Omental fat pad (tissue), 4 donors: Measurements from ENCODE around the gene INPP5A. TPM values are rescaled to one million over a fixed set of nuclear protein-coding genes. Genes with fewer than 3 reads are reported as not detected.
"Not testable (repeated sequence)": the region's sequence is repeated elsewhere in the genome, so short reads cannot be mapped to it uniquely, and the experiment has no call there.

ENCODE experiments used
- ATAC-seq: fragments of 150-250 bp; one replicate; pipeline ENCODE4 v1.9.1; 2016; ENCODE audit warnings: mild to moderate bottlenecking, moderate library complexity; ENCODE audit not compliant: low FRiP score
- DNase-seq: peaks from one replicate; pipeline ENCODE4 v3.0.0-alpha.2; 2019; ENCODE audit warnings: low spot score
- total RNA-seq, 4 donors: library from RNA; depleted of rRNA; stranded (reverse); fragments of >200 nt; gene quantifications; one replicate each; pipeline ENCODE4 v1.1.0, GENCODE V29; 2016
- TF ChIP-seq, protein P1 (sequence below), 3 donors: fragments of 450-650 bp; IDR thresholded peaks; one replicate each; pipeline ENCODE4 v1.5.1; 2016 to 2017; ENCODE audit warnings: antibody characterized with exemption in 3 of 3, mild to moderate bottlenecking in 3 of 3, moderate library complexity in 2 of 3

Gene INPP5A
- total RNA-seq, 4 donors from 2014 or later, result 34.1 to 49.3 (median 43.3) TPM

DNA sequence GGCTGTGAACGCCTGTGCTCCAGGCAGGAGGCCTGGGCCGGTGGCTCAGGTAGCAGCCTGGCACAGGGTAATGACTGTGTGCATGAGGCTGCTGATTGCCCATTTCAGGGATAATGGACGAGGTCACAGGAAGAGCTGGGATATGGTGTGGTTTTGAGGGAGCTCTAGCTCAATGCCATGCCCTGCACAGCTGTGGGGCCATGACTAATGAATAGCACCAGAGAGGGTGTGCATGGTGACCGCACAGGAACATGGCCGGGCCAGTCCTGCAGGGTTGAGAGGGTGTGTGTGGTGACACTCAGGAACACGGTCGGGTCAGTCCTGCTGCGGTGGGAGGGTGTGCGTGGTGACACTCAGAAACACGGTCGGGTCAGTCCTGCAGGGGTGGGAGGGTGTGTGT is 226.5 kb downstream of the INPP5A start:
- DNase-seq (no peak), ATAC-seq (no peak)
- TF ChIP-seq, protein P1, sequence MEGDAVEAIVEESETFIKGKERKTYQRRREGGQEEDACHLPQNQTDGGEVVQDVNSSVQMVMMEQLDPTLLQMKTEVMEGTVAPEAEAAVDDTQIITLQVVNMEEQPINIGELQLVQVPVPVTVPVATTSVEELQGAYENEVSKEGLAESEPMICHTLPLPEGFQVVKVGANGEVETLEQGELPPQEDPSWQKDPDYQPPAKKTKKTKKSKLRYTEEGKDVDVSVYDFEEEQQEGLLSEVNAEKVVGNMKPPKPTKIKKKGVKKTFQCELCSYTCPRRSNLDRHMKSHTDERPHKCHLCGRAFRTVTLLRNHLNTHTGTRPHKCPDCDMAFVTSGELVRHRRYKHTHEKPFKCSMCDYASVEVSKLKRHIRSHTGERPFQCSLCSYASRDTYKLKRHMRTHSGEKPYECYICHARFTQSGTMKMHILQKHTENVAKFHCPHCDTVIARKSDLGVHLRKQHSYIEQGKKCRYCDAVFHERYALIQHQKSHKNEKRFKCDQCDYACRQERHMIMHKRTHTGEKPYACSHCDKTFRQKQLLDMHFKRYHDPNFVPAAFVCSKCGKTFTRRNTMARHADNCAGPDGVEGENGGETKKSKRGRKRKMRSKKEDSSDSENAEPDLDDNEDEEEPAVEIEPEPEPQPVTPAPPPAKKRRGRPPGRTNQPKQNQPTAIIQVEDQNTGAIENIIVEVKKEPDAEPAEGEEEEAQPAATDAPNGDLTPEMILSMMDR (IDR thresholded peaks at IDR 0.05), result no peak

DNA sequence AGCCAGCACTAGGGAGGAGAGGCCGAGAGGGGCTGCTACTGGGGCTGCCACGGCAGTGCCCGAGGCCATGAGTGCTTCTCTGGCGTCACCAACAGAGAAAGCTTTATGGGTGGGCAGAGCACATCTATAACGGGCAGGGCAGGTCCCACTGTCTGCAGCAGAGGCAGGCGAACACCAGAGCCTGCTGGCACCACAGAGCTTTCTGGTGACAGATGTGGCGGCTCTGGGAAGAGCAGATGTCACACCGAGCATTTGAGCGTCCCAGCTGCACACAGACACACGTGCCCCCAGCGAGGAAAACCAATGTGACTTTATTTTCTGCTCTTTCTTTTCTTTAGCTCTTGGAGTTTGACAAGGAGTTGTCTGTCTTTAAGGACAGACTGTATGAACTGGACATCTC is 227.8 kb downstream of the INPP5A start:
- ATAC-seq (no peak), DNase-seq (no peak)
- TF ChIP-seq, protein P1 (IDR thresholded peaks at IDR 0.05), result no peak

DNA sequence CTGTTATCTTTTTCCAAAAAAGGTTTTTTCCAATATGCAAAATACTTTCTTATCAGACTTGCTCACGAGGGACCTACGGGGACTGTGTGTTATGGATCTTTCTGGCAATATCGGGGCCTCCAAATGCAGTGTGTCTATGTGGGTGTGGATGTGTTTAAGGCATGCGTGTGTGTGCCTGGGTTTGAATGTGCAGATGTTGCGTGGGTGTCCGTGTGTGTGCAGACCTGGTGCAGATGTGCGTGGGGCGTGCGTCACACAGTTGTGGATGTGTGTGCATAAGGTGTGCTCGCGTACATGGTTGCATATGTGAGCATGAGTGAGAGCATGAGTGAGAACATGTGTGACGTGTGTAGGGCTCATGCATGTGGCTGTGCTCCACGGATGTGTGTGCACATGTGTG is 228.7 kb downstream of the INPP5A start:
- DNase-seq (no peak), ATAC-seq (no peak)
- TF ChIP-seq, protein P1 (IDR thresholded peaks at IDR 0.05), result no peak

DNA sequence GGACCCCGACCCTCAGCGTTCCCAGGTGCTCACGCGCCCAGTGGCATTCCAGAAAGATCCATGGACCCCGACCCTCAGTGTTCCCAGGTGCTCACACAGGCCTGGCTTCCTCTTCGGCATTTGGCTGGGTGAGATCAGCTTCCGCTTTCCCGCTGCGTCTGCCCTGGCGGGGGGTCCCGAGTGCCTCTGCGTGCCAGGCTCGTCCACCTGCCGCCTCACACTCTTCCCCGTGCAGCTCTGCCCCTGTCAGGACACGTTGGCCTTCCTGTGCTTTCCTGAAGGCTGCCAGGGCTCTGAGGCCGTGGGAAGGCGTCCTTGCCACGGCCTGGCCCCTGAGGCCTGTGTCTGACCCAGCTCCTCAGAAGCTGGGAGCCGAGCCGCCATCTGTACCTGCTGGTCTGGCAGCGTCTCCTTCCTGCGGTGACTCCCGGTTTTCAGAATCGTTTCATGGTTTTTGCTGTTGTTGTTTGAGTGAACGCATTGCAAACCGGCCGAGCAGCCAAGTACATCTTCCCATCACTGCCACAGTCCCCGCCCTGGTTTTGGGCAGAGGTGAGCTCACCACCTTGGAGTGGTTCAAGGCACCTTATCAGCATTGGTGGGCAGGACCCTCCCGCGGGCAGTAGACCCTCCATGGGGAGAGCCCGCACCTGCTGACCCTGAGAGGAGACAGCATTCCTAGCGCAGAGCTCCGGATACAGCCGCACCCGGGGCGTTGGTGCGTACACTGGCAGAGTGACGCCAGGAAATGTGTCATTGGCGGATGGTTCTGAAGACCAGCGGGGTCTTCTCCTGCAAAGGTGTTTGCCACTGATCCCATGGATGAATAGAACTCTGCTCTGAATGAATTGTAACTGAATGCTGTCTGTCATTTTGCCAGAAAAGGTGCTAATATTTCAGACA is 231.0 kb downstream of the INPP5A start:
- ATAC-seq (no peak), DNase-seq (no peak)
- TF ChIP-seq, protein P1 (IDR thresholded peaks at IDR 0.05), result no peak

DNA sequence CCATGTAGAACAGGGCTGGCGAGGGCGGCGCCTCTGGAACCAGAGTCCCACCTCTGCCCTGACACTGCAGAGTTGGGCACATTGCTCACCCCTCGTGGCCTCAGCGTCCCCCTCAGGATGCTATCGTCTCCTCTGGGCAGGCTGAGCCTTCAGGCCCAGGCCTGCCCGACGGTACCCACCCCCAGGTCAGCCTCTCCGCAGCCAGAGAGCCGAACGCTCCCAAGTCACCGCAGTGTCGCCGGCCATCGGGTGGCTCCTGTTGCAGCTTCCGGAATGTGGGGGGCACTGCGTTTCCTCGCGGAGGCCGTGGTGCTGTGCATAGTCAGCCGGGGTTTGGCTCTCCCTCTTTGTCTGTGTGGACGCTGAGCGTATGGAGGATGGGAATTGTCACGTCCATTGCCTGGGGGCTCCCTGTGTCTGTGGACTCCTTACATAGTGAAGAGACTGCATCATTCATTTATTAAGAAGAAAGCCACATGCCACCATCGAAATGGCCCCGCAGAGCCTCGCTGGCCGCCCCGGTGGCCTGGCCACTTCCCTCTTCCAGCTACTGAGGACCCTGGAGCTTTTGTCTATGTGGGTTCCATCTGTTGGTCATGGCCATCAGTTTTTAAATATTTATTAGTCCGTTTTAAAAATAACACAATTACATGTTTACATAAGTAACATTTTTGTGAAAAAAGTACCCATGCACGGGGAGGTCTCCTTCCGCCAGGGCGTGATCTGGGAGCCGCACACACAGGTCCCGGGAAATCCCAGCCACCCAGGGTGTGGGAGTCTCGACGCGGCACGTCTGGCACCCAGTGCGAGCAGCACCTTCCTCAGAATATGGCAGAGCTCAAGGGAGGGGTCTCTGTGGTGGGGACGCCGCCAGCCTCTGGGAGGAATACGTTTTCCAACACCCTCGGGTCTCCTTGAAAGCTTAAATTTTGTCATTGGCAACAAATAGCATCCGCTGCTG is 232.8 kb downstream of the INPP5A start:
- DNase-seq (no peak), ATAC-seq (no peak)
- TF ChIP-seq, protein P1 (IDR thresholded peaks at IDR 0.05), result no peak

DNA sequence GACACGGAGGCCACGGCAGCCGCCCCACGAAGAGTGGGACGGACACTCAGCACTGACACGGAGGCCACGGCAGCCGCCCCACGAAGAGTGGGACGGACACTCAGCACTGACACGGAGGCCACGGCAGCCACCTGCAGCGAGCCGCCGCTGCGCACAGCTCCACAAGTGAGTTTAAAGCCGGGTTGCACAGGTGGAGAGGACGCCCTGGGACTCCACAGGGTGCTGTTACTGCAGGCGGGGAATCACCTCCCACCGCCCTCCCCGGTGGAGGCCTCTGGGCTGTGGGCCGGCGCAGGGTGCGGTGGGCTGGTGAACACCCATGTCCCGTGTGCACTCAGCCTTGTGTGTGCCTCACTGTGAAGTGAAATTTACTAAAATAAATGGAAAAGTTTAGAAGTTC is 235.2 kb downstream of the INPP5A start:
- not testable (repeated sequence) for ATAC-seq, DNase-seq

DNA sequence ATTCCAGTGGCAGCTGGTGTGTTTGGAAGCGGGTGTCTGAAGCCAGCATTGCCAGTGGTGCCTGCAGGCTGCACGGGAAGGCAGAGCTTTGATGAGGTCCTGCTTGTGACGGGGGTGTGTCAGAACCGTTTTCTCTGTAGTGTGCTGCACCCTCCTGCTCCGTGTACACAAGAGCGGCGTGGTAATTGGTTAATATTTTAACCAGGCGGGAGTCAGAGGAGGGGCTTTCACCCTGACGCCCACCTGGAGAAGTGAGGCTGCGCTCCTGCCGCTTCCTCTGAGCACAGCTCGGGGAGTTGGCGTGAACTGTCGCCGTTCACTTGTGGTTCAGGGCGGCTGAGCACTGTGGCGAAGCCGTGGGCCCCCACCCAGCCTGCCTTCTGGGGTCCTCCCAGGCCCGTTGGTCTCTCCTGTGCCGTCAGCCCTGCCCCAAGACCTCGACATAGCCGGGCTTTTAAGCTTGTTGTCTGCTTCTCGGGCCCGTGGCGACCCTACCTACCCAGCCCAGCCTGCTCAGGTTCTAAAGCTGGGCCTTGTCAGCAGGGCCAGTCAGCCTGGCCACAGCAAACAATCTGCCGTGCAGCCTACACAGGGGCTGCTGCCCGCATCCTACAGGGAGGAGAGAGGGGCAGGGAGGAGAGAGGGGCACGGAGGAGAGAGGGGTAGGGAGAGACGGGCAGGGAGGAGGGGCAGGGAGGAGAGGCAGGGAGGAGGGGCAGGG is 236.8 kb downstream of the INPP5A start:
- no peak for DNase-seq
- ATAC-seq, result no peak

More for the DNA sequence above, 236.8 kb downstream of the INPP5A start:
- TF ChIP-seq, protein P1 (IDR thresholded peaks at IDR 0.05), result no peak
